Measurements from ENCODE around the gene CCDC85A.

DNA sequence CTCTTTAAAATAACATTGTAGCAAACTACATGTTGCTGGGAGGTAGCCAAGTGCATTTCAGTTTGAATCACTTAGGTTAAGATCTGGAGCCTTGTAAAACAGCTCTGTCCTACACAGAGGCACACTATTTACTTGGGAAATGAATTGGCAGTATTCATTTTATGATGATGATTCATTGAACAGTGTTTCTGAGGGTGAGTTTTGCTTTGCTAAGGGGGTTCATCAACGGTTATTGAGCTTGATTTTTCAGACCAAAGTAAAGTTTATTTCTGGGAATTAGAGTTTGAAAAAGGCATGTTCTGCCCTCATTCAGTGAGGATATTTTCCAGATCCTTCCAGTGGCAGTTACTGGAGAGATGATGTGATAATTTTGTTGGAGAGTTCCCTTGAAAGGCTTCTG is 55.6 kb downstream of the CCDC85A start:
- TF ChIP-seq, protein P1, sequence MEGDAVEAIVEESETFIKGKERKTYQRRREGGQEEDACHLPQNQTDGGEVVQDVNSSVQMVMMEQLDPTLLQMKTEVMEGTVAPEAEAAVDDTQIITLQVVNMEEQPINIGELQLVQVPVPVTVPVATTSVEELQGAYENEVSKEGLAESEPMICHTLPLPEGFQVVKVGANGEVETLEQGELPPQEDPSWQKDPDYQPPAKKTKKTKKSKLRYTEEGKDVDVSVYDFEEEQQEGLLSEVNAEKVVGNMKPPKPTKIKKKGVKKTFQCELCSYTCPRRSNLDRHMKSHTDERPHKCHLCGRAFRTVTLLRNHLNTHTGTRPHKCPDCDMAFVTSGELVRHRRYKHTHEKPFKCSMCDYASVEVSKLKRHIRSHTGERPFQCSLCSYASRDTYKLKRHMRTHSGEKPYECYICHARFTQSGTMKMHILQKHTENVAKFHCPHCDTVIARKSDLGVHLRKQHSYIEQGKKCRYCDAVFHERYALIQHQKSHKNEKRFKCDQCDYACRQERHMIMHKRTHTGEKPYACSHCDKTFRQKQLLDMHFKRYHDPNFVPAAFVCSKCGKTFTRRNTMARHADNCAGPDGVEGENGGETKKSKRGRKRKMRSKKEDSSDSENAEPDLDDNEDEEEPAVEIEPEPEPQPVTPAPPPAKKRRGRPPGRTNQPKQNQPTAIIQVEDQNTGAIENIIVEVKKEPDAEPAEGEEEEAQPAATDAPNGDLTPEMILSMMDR (IDR thresholded peaks at IDR 0.05), result no peak
- no peak for TF ChIP-seq POLR2A (IDR thresholded peaks at IDR 0.05)
